GM19351 (cell line): ENCODE data around the gene VDAC2.
A peak's percentile ranks its signal among the peaks of the same experiment; 100 is the strongest.
"Not testable (repeated sequence)": the region's sequence is repeated elsewhere in the genome, so short reads cannot be mapped to it uniquely, and the experiment has no call there.

Source experiments
- ATAC-seq: cut with Tn5 transposase; IDR thresholded peaks from one replicate; pipeline ENCODE4 v1.9.1; 2021; ENCODE audit warnings: mild to moderate bottlenecking, moderate library complexity; ENCODE audit not compliant: unreplicated experiment

Gene VDAC2, protein sequence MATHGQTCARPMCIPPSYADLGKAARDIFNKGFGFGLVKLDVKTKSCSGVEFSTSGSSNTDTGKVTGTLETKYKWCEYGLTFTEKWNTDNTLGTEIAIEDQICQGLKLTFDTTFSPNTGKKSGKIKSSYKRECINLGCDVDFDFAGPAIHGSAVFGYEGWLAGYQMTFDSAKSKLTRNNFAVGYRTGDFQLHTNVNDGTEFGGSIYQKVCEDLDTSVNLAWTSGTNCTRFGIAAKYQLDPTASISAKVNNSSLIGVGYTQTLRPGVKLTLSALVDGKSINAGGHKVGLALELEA

DNA sequence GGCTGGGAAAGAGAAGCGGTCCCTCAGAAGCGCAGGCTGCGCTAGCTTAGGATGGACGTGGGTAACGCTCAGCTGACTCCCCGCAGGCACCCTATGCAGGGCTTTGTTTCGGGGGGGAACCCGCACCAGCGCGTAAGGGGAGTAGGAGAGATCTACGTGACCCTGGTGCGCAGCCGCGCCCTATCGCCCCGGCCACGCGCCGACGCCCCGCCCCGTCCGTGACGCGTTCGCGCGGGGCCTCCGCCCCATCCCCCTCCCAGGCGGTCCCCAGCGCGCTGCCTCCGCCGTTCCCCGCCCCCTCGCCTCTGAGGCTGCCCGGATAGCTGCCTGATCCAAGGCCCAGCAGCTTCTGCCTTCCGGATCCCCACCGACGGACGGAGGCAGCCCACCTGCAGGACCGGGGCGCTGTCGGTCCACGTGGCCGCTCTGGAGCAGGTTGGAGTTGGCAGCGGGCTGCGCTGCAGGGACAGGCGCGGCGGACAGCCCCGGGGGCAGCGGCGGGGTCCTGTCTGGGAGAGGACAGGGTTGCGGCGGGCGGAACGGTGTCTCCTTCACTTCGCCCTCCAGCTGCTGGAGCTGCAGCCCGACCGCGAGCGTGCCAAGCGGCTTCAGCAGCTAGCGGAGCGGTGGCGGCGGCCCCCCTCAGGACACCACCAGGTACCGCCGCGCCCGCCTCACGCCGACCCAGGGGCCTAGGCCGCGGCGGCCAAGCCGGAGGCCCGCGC lies at the start of gene VDAC2:
Gene VDAC2, plus strand, starts transcription at position 515 of the 725 bp plus-strand sequence. CDS start 363 bp downstream, outside the sequence.
- peak; percentile 85 for ATAC-seq

DNA sequence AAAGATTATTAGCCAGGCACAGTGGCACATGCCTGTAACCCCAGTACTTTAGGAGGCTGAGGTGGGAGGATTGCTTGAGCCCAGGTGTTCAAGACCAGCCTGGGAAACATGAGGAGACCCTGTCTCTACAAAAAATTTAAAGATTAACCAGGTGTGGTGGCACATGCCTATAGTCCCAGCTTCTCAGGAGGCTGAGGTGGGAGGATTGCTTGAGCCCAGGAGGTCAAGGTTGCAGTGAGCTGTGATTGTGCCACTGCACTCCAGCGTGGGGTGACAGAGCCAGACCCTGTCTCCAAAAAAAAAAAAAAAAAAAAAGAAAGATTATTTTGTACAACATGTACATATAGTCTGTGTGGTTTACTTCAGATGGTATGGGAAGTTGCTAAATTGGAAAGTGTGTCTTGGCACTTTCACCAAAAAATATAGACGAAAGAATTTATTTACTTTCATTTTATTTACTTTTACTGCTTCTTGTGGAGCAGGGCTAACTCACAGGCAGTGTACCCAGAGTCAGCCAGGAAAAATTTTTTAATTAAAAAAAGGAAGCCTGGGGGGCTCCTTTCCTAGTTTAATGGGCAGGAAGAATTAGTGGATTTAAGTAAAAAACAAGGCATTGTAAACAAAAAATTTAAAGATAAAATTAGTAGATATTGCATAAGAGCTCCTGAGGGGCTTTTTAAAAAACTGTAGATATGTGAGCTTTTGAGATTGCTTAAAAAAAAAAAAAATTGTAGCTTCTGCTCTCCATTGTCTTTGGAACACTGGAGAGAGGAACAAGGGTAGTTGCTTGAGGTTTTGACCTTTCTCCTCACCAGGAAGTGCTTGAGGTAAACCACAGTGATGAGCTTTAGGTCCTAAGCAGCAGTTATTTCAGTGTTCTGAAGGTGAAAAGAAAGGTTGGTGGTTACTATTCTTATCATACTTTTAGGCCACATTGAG lies 44.6 kb upstream of the VDAC2 start:
- ATAC-seq, result peak; percentile 95

DNA sequence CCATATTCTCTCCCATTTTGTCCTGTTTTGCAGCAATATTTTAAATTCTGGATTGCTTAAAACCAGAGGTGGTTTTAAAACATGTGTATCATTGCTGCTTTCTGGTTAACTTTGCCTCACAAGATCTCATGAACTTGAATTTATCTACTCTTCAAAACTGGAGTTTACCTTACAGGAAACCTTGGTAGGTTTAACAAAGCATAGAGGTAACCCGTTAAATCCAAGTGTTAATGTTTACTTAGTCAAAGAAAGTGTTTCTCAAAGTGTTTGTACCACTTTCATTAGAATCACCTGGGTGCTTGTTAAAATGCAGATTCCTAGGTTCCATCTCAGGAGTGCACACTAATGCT lies 44.0 kb upstream of the VDAC2 start:
- peak; percentile 19 for ATAC-seq

DNA sequence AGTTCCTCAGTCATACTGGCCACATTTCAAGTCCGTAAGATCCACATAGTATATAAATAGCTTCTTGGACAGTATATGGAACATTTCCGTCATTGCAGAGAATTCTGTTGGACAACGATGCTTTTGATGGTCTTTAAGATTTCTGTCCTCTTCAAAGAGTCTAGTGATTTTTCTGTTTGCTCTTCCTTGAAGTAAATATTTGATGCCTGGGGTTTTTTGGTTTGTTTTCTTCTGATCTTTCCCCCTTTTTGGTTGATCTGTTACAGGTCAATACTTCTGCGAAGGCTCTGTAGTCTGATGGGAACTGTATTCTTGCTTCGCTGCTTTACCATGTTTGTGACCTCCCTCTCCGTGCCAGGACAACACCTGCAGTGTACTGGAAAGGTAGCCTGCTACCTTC lies 42.3 kb upstream of the VDAC2 start:
- no peak for ATAC-seq

DNA sequence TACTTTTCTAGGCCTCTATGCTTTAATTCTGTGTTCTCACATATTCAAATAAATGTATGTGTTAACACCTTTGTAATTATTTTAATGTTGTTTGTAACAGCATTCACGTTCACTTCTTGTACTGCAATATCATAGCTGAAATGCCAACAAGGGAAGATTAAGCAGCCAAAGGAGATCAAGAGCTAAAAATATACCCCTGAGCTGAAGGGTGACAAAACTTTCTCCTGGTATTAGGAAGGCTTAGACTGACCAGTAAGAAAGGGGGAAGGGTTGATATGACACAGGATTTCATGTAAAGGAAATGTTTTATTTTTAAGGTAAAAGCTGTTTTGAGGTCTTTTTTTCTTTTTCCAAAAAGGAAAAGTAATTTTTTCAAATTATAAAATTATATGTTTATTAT lies 40.4 kb upstream of the VDAC2 start:
- ATAC-seq, result no peak

DNA sequence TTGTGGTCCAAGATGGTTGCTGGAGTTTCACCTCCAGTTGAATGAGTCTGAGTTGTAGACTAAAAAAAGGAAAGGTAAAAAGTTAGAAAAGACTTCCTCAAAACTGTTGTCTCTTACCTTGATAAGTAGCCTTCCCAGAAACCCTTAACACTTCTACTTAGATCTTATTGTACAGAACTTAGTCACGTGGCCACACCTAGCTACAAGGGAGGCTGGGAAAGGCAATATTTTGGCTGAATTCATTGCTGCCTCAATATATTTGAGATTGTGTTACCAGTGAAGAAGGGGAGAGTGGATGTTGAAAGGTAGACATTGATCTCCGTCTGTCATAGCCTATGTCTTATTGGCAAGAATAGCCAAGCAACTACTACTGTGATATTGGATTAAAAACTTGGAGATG lies 35.5 kb upstream of the VDAC2 start:
- ATAC-seq, result no peak

DNA sequence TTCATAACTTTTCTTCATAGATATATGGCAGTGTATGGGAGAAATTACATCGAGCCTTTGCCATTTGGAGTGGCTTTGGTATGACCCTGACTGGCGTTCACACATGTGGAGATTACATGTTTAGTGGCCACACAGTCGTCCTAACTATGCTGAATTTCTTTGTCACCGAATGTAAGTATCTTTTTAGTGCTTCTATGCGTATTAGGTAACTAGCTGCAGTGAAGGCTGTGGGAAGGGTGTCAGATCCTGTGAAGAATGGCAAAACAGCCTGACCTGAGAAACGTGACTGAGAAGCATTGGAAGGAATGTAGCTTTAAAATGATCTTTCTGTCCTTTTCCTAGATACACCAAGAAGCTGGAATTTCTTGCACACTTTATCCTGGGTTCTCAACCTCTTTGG lies 34.5 kb upstream of the VDAC2 start:
- ATAC-seq, result no peak

DNA sequence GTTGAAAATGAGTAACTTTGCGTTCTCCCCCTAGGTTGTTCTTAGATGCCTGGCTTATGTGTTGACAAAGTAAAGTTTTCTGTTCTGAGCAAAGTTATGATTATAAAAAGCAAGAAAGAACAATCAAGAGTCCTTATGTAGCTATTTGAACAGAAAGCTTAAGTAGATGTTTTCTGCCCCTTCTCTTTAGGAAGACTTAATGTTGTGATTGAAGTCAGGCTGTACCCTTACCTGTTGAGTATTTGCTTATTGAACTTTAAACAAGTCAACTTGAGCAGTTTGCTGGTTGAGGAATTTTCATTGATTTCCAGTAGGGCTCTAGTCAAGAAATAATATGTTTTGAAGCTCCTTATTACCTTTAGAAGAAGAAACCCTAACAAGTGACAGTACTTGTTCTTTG lies 33.9 kb upstream of the VDAC2 start:
- no peak for ATAC-seq

DNA sequence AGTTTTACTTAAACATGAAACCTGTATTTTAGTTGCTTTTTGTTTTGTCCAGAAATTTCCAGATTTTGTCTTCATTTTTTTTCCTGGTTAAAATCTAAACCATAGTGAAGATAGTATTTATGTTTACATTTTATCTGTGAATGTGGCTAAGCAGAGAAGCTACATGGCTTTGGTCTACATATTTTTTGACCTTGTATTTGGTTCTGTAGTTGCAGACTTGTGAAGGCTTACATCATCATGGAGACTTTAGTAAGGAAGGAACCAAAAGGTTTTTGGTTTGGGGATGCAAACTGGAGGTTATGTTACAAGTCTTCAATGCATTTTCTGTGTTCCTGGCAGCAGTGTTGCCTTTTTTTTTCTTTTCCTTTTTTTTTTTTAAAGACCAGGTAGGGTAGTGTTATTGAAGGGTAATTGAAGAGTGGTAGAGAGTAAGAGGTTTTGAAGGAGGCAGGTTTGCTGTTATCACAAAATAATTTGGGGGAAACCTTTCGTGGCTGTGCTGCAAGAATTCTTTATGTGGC lies 30.9 kb upstream of the VDAC2 start:
- no peak for ATAC-seq

DNA sequence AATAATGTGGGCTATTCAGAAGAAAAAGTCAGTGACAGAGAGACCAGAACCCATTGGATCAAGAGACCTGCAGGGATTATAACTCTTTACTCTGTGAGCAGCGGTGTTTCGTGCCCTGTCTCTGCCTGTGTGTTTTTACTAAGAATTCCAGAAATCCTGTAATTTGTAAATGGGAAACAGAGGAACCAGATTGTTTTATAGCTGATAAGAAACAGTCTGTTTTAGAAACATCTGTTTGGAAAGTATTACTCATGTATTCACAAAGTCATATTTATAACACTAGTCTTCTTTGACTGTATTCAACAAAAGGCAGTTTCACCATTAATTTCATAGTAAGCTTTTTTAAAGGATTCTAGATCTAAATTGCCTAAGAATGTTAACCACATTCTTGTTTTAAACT lies 30.0 kb upstream of the VDAC2 start:
- no peak for ATAC-seq

DNA sequence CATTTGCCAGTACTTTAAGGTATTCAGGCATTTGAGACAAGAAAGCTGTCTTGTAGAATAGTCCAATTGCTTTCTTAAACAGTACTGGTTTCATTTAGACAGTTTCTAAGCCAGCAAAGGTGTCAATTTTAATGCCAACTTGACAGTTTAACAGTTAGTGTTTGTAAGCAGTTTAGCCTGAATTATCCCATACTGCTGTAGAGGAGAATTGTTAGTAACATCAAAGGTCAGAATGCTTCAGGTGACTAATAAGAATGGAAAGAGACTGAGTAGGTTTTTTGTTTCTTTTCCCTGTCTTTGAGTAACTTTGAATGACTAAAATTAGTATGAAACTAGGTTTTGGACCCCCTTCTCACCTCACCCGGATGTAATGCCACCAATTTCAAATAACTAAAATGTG lies 29.5 kb upstream of the VDAC2 start:
- no peak for ATAC-seq

DNA sequence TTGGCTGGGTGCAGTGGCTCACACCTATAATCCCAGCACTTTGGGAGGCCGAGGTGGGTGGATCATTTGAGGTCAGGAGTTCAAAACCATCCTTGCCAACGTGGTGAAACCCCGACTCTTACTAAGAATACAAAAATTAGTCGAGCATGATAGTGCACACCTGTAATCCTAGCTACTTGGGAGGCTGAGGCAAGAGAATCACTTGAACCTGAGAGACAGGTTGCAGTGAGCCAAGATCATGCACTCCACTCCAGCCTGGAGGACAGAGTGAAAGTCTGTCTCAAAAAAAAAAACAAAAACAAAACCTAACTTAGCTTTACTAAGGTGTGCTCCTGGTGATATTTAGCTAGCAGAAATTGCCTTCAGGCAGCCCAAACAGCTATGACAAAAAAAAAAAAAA lies 24.3 kb upstream of the VDAC2 start:
- ATAC-seq, result no peak

DNA sequence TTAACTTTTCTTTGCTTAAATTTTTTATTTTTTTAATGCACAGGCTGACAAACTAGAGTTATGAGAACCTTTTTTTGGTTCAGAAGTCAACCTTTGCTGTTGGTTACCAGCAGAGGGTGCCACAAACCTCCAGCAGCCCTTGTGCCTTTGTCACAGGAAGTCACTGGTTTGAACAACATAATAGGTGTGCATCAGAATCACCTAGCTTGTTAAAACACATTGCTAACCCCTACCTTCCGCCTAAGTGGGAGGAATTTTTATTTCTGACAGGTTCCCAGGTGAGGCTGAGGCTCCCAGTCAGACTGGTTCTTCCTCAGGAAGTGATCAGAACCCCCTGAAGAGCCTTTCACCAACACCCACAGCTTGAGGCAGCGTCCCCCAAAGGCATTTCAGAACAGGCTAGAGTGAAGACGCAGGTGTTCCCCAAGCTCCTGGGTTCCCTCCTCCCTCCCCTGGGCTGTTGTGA lies 22.6 kb upstream of the VDAC2 start:
- ATAC-seq, result peak; percentile 67

DNA sequence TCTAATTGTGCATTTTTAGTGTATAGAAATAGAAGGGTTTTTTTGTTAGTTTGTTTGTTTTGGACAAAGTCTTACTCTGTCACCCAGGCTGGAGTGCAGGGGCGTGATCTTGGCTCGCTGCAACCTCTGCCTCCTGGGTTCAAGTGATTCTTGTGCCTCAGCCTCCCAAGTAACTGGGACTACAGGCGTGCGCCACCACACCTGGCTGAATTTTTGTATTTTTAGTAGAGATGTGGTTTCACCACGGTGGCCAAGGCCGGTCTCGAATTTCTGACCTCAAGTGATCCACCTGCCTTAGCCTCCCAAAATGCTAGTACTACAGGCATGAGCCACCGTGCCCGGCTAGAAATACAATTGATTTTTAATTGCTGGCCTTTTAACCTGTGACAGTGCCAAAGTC lies 22.1 kb upstream of the VDAC2 start:
- ATAC-seq, result not testable (repeated sequence)

DNA sequence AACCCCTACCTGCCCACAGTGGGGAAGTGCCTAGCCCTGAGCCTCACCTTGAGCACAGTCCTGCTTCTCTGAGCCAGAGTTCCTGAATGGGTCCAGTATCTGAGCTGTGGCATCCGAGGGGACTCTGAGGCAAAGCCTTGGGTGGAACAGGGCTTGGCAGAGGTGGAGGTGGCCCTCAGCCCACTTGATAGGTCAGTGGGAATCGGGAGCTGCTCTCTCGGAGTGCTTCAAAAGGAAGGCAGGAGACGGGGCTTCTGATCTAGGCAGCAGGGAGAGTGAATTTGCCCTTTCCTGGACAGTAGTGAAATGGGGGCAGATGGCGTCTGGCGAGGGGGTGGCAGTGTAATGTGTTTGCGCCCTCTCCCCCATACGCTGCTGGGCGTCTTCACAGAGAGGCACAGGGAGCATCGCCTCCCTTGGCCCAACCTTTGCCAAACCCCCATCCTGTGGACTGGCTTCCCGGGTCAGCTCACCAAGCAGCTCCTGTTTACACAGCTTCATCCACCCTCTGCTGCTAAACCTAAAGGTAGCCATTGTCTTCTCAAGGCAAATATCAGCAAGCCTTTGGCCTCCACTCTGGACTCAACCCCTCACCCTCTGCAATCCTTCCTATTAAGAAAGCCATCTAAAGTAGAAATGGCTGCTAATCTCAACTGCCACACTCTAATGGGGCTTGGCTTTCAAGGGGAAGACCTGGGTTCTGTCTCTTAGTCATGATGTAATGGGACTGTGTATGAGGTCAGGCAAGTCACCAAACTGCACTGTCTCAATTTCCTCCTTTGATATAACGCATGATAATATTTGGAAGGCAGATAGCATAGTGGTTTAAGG lies 21.1 kb upstream of the VDAC2 start:
- no peak for ATAC-seq

DNA sequence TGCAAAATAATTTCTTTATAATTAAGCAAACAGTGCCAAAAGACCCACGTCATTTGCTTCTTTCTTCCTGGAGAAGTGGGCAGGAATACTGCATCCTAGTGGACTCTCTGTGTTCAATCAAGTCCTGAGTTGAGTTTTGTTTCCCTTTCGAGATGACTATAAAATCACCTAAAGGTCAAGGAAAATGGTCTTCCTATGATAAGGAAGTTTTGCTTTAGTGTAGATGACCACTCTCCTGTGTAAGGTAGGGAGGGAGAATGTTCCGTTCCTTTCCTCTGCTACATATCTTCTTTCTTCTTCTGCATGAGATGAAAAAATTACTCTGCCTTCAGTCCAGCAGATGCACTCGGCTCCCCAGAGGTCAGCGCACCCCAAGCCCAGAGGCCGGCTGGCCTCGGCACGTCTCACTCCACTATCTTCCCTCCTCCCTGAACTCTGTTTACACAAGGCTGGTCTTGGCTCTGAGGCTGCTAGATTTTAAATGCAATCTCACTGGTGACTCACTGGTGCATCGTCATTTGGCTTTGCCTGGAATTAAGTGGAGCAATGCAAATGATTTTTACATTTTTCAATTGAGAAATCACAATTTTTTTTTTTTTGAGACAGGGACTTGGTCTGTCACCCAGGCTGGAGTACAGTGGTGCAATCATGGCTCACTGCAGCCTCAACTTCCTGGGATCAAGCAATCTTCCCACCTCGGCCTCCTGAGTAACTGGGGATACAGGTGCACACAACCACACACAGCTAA lies 18.6 kb upstream of the VDAC2 start:
- ATAC-seq, result no peak

DNA sequence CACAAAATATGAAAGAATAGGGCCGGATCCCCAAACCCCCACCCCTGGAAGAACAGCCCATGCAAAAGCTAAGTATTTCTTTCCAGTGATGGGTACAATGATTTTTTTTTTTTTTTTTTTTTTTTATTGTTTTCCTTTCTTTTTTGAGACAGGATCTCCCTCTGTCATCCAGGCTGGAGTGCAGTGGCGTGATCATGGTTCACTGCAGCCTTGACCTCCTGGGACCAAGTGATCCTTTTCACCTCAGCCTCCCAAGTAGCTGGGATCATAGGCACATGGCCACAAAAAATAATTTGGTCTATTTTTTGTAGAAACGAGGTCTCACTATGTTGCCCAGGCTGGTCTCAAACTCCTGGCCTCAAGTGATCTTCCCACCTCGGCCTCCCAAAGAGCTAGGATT lies 16.0 kb upstream of the VDAC2 start:
- ATAC-seq, result not testable (repeated sequence)

DNA sequence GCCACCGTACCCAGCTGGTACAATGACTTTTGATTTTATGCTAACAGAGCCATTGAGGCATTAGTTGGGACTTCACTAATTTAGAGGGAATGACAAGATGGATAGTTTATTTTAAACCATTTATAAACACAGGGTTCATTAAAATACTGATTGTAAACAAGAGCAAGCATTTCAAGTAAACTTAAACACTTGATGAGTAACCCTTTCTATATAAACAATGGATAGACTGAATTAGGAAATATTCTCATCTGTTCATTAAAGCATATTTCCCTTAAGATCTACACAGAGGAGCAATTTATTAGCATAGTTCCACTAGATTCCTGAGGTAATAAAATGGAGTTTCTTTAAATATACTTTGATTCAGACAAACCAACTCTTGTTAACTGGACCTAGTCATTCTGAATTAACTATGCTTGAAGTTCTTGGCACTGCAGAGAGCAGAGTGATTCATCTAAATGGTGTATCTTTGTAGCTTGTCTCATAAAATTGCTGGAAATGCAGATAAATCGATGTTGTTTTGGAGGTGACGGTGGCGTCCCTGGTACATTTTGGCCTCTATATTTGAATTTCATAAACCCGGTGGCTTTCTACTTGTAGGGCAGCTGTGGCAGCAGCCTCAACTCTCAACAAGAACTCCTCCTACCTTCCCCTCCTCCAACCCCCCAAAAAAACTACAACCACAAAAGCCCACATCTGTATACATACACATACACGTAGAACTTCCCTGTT lies 15.4 kb upstream of the VDAC2 start:
- ATAC-seq, result no peak

DNA sequence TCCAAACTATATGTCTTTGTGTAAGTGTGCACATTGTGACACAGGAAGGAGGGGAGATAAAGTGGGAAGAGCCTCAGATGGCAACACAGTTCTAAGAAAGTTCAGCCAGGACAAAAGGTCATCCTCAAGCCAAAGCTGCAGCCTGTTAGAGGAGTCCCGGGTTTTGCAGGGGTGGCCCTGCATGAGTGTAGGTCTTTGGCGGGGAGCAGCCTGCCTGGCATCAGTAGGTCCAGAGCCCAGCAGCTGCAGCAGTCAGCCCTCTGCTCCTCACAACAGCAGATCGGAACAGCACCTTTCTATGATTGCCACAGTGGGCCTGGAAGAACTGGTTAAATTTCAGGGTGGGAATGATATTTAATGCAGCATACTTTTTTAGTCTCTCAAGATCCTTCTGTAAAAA lies 13.5 kb upstream of the VDAC2 start:
- no peak for ATAC-seq
